ENCODE results near the gene NTMT1. TPM values are rescaled to one million over a fixed set of nuclear protein-coding genes. Genes with fewer than 3 reads are reported as not detected.

Gene NTMT1
- total RNA-seq, 6 donors from 2014 or later, result 15.0 to 37.7 (median 23.6) TPM

- no peak overlapping the region for H3K27ac ChIP-seq
Measured at GRCh38 chr9:129673602-129674001, 47.6 kb downstream of the NTMT1 start.

GRCh38 chr9:129674229-129674628 lies 48.3 kb downstream of the NTMT1 start:
- Histone ChIP-seq H3K27ac (no peak overlapping the region), H3K36me3 (no peaks in the 10 kb centered on the region), H3K4me3 (no peak overlapping the region), H3K9me3 (no peaks in the 10 kb centered on the region), H3K27me3 (no peaks in the 10 kb centered on the region), H3K4me1 (no peaks in the 10 kb centered on the region)
- no peak for TF ChIP-seq POLR2A (IDR thresholded peaks at IDR 0.05)
- WGBS, 2 donors, result 77 to 80% methylated on average over 7 of the region's 7 CpGs
- no peak for ATAC-seq (ENCODE audit: low FRiP score in 2 of 2)
- DNase-seq, result no peak

More at GRCh38 chr9:129673602-129674001, 47.6 kb downstream of the NTMT1 start:
- Histone ChIP-seq H3K9me3 (no peaks in the 10 kb centered on the region), H3K4me3 (no peak overlapping the region), H3K4me1 (no peaks in the 10 kb centered on the region), H3K27me3 (no peaks in the 10 kb centered on the region), H3K36me3 (no peaks in the 10 kb centered on the region)
- TF ChIP-seq CTCF (IDR thresholded peaks at IDR 0.05) (no peak), POLR2A (IDR thresholded peaks at IDR 0.05) (no peak), POLR2AphosphoS5 (IDR thresholded peaks at IDR 0.05) (no peak), EP300 (IDR thresholded peaks at IDR 0.05) (no peak)
- 57 to 63% methylated on average over 7 to 12 of the region's 12 CpGs for WGBS, 2 donors
- DNase-seq (no peak), ATAC-seq (ENCODE audit: low FRiP score in 2 of 2) (no peak)

DNA sequence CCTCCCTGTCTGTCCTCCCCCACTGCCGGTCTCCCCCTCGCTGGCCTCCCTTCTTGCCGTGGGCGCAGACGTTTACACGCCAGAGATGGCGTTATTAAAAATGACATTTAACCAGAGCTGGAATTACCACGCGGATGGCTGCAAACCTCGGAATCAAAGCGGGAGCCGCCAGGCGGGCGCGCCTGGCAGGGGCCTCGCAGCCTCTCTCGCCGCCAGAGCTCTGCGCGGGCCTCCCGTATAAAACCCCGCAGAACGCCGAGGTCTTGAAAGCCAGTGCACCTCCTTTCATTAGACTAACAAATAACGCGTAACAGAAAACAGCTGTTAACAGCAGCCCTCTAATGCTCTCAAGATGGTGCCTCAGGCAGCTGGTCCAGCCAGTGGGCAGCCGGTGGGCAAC lies 49.7 kb downstream of the NTMT1 start:
- no peak for ATAC-seq (ENCODE audit: low FRiP score in 2 of 2)
- 78 to 80% methylated on average over 19 to 27 of the region's 27 CpGs for WGBS, 2 donors
- DNase-seq, result no peak
- Histone ChIP-seq H3K9me3 (no peaks in the 10 kb centered on the region), H3K27ac (no peak overlapping the region), H3K4me1 (no peaks in the 10 kb centered on the region), H3K4me3 (no peak overlapping the region), H3K27me3 (no peaks in the 10 kb centered on the region), H3K36me3 (no peaks in the 10 kb centered on the region)
- TF ChIP-seq EP300 (IDR thresholded peaks at IDR 0.05) (no peak), CTCF (IDR thresholded peaks at IDR 0.05) (no peak), POLR2A (IDR thresholded peaks at IDR 0.05) (no peak), POLR2AphosphoS5 (IDR thresholded peaks at IDR 0.05) (no peak)

DNA sequence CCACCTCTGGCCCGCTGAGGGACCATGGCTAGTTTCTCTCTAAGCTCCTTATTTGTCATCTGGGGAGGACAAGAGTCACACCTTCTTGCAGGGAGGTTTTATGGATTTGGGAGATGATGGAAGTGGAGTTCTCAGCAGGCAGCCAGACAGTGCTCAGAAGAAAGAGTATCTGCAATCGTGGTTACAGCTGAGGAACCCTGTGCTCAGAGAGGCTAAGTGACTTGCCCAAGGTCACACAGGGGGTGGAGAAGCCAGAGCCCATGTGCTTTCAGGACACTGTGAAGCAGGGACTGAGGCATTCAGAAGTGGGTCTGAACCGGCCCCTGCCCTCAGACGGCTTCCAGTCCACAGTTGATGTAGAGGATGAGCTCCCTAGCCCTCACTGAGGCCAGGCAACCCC lies 50.3 kb downstream of the NTMT1 start:
- Histone ChIP-seq H3K9me3 (no peaks in the 10 kb centered on the region), H3K27me3 (no peaks in the 10 kb centered on the region), H3K36me3 (no peaks in the 10 kb centered on the region), H3K4me3 (no peak overlapping the region), H3K27ac (no peak overlapping the region), H3K4me1 (no peaks in the 10 kb centered on the region)
- TF ChIP-seq POLR2A (IDR thresholded peaks at IDR 0.05) (no peak), EP300 (IDR thresholded peaks at IDR 0.05) (no peak), POLR2AphosphoS5 (IDR thresholded peaks at IDR 0.05) (no peak), CTCF (IDR thresholded peaks at IDR 0.05) (no peak)
- WGBS, 2 donors, result 92% methylated on average over 4 of the region's 4 CpGs; no CpG with 5 or more reads in 1 of the 2 donors
- DNase-seq (no peak), ATAC-seq (ENCODE audit: low FRiP score in 2 of 2) (no peak)

- Histone ChIP-seq H3K27me3 (no peaks in the 10 kb centered on the region), H3K36me3 (no peaks in the 10 kb centered on the region), H3K9me3 (no peaks in the 10 kb centered on the region), H3K4me3 (no peak overlapping the region), H3K27ac (no peak overlapping the region), H3K4me1 (no peaks in the 10 kb centered on the region)
- DNase-seq (no peak), ATAC-seq (ENCODE audit: low FRiP score in 2 of 2) (peak in 1 of 2 donors; percentile 63)
- no peak for TF ChIP-seq EP300 (IDR thresholded peaks at IDR 0.05)
- no peak for TF ChIP-seq CTCF (IDR thresholded peaks at IDR 0.05)
- TF ChIP-seq POLR2A (IDR thresholded peaks at IDR 0.05), result no peak
- WGBS, 2 donors, result 63 to 80% methylated on average over 11 to 12 of the region's 12 CpGs
Measured at GRCh38 chr9:129676975-129677374, 51.0 kb downstream of the NTMT1 start.
